ENCODE measurements around the gene XPR1. TPM values are rescaled to one million over a fixed set of nuclear protein-coding genes. Genes with fewer than 3 reads are reported as not detected.
"Not testable (repeated sequence)": the region's sequence is repeated elsewhere in the genome, so short reads cannot be mapped to it uniquely, and the experiment has no call there.

Gene XPR1
- total RNA-seq, 1 experiment from 2014 or later = 30.7 TPM

DNA sequence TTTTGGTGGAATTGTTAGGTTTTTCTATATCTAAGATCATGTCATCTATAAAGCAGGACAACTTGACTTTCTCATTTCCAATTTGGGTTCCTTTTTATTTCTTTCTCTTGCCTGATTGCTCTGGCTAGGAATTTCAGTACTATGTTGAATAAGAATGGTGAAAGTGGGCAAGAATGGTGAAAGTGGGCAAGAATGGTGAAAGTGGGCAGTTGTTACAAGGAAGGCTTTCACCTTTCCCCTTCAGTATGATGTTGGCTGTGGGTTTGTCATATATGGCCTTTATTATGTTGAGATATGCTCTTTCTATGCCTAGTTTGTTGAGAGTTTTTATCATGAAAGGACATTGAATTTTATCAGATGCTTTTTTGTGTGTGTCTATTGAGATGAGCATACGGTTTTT lies 64.5 kb downstream of the XPR1 start:
- TF ChIP-seq, protein P1, sequence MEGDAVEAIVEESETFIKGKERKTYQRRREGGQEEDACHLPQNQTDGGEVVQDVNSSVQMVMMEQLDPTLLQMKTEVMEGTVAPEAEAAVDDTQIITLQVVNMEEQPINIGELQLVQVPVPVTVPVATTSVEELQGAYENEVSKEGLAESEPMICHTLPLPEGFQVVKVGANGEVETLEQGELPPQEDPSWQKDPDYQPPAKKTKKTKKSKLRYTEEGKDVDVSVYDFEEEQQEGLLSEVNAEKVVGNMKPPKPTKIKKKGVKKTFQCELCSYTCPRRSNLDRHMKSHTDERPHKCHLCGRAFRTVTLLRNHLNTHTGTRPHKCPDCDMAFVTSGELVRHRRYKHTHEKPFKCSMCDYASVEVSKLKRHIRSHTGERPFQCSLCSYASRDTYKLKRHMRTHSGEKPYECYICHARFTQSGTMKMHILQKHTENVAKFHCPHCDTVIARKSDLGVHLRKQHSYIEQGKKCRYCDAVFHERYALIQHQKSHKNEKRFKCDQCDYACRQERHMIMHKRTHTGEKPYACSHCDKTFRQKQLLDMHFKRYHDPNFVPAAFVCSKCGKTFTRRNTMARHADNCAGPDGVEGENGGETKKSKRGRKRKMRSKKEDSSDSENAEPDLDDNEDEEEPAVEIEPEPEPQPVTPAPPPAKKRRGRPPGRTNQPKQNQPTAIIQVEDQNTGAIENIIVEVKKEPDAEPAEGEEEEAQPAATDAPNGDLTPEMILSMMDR (conservative IDR thresholded peaks at IDR 0.05; ENCODE audit: low read depth, low read length) = no peak
- no peak for TF ChIP-seq EZH2 (IDR thresholded peaks at IDR 0.05; ENCODE audit: borderline replicate concordance, low read depth, low read length, poor library complexity, severe bottlenecking)
- peaks cover 17% of the 10 kb centered on the region for H3K9me3 ChIP-seq (ENCODE audit: low read depth, low read length, poor library complexity, severe bottlenecking)
- H3K27me3 ChIP-seq (replicated peaks; ENCODE audit: insufficient read depth, low read depth, low read length, poor library complexity) = no peaks in the 10 kb centered on the region
- intact Hi-C loops (cut with micrococcal nuclease; ENCODE audit: unreplicated experiment) = no loop called here
- no TSS peak for BruUV-seq (replicated peaks)
- H3K4me3 ChIP-seq (ENCODE audit: low read depth, low read length, poor library complexity, severe bottlenecking) = no peak overlapping the region
- no peak overlapping the region for H3K27ac ChIP-seq (ENCODE audit: low read depth, low read length, poor library complexity, severe bottlenecking)
- ChIA-PET CTCF (no interaction called here), POLR2A (ENCODE audit: low non-redundant PET) (no interaction called here)
- no peaks in the 10 kb centered on the region for H3K36me3 ChIP-seq (ENCODE audit: insufficient read depth, low read length, poor library complexity, severe bottlenecking)
- peaks cover 5% of the 10 kb centered on the region for H3K4me1 ChIP-seq (ENCODE audit: insufficient read depth, low read length, poor library complexity, severe bottlenecking)
- no peak for DNase-seq (ENCODE audit: low spot score)

DNA sequence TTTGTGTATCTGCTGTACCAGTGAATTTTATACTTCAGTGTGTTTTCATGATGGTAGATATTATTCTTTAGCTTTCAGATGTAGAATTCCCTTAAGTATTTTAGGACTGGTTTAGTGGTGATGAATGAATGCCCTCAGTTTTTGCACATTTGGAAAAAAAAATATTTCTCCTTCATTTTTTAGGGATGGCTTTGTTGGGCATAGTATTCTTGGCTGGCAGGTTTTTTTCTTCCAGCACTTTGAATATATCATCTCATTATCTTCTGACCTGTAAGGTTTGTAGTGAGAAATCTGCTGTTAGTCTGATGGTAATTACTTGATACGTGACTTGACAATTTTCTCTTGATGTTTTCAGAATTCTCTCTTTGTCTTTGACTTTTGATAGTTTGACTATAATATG lies 66.8 kb downstream of the XPR1 start:
- no peaks in the 10 kb centered on the region for H3K4me1 ChIP-seq (ENCODE audit: insufficient read depth, low read length, poor library complexity, severe bottlenecking)
- peaks cover 24% of the 10 kb centered on the region for H3K9me3 ChIP-seq (ENCODE audit: low read depth, low read length, poor library complexity, severe bottlenecking)
- BruUV-seq (replicated peaks) = no TSS peak
- H3K36me3 ChIP-seq (ENCODE audit: insufficient read depth, low read length, poor library complexity, severe bottlenecking) = no peaks in the 10 kb centered on the region
- H3K27me3 ChIP-seq (replicated peaks; ENCODE audit: insufficient read depth, low read depth, low read length, poor library complexity) = no peaks in the 10 kb centered on the region
- TF ChIP-seq EZH2 (IDR thresholded peaks at IDR 0.05; ENCODE audit: borderline replicate concordance, low read depth, low read length, poor library complexity, severe bottlenecking) = no peak
- TF ChIP-seq, protein P1 (conservative IDR thresholded peaks at IDR 0.05; ENCODE audit: low read depth, low read length) = no peak
- intact Hi-C loops (cut with micrococcal nuclease; ENCODE audit: unreplicated experiment) = no loop called here
- ChIA-PET CTCF (no interaction called here), POLR2A (ENCODE audit: low non-redundant PET) (no interaction called here)
- no peak overlapping the region for H3K27ac ChIP-seq (ENCODE audit: low read depth, low read length, poor library complexity, severe bottlenecking)
- DNase-seq (ENCODE audit: low spot score) = no peak
- H3K4me3 ChIP-seq (ENCODE audit: low read depth, low read length, poor library complexity, severe bottlenecking) = no peak overlapping the region

DNA sequence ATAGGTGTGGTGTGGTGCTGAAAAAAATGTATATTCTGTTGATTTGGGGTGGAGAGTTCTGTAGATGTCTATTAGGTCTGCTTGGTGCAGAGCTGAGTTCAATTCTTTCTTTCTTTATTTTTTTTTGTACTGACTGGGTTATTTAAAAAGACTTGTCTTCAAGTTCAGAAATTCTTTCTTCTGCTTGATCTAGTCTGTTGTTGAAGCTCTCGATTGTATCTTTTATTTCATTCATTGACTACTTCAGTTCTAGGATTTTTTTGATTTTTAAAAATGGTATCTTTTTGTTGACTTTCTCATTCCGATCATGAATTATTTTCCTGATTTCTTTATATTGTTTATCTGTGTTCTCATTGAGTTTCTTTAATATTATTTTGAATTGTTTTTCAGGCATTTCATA lies 70.6 kb downstream of the XPR1 start:
- H3K4me1 ChIP-seq (ENCODE audit: insufficient read depth, low read length, poor library complexity, severe bottlenecking); H3K27me3 ChIP-seq (replicated peaks; ENCODE audit: insufficient read depth, low read depth, low read length, poor library complexity); H3K27ac ChIP-seq (ENCODE audit: low read depth, low read length, poor library complexity, severe bottlenecking); H3K36me3 ChIP-seq (ENCODE audit: insufficient read depth, low read length, poor library complexity, severe bottlenecking); H3K4me3 ChIP-seq (ENCODE audit: low read depth, low read length, poor library complexity, severe bottlenecking); intact Hi-C loops (cut with micrococcal nuclease; ENCODE audit: unreplicated experiment); CTCF ChIA-PET; BruUV-seq (replicated peaks); DNase-seq (ENCODE audit: low spot score): not testable (repeated sequence)
- POLR2A ChIA-PET (ENCODE audit: low non-redundant PET) = interaction anchor here (0.7 kb wide), 1 partner anchor 70 kb away, joined by 3 read pairs; no protein-coding TSS in a partner anchor
- peaks cover 22% of the 10 kb centered on the region for H3K9me3 ChIP-seq (ENCODE audit: low read depth, low read length, poor library complexity, severe bottlenecking)

DNA sequence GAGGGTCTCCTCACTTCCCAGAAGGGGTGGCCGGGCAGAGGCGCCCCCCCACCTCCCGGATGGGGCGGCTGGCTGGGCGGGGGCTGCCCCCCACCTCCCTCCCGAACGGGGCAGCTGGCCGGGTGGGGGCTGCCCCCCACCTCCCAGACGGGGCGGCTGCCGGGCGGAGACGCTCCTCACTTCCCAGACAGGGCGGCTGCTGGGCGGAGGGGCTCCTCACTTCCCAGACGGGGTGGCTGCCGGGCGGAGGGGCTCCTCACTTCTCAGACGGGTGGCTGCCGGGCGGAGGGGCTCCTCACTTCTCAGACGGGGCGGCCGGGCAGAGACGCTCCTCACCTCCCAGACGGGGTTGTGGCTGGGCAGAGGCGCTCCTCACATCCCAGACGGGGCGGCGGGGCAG lies 78.9 kb downstream of the XPR1 start:
- H3K9me3 ChIP-seq (ENCODE audit: low read depth, low read length, poor library complexity, severe bottlenecking); BruUV-seq (replicated peaks); H3K27ac ChIP-seq (ENCODE audit: low read depth, low read length, poor library complexity, severe bottlenecking); intact Hi-C loops (cut with micrococcal nuclease; ENCODE audit: unreplicated experiment); H3K4me3 ChIP-seq (ENCODE audit: low read depth, low read length, poor library complexity, severe bottlenecking); CTCF ChIA-PET; POLR2A ChIA-PET (ENCODE audit: low non-redundant PET); DNase-seq (ENCODE audit: low spot score); H3K36me3 ChIP-seq (ENCODE audit: insufficient read depth, low read length, poor library complexity, severe bottlenecking); H3K4me1 ChIP-seq (ENCODE audit: insufficient read depth, low read length, poor library complexity, severe bottlenecking); H3K27me3 ChIP-seq (replicated peaks; ENCODE audit: insufficient read depth, low read depth, low read length, poor library complexity): not testable (repeated sequence)

DNA sequence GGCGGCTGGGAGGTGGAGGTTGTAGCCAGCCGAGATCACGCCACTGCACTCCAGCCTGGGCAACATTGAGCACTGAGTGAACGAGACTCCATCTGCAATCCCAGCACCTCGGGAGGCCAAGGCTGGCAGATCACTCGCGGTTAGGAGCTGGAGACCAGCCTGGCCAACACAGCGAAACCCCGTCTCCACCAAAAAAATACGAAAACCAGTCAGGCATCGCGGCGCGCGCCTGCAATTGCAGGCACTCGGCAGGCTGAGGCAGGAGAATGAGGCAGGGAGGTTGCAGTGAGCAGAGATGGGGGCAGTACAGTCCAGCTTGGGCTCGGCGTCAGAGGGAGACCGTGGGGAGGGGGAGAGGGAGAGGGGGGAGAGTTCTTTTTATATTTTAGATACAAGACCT lies 79.4 kb downstream of the XPR1 start:
- POLR2A ChIA-PET (ENCODE audit: low non-redundant PET); H3K27ac ChIP-seq (ENCODE audit: low read depth, low read length, poor library complexity, severe bottlenecking); DNase-seq (ENCODE audit: low spot score); H3K4me1 ChIP-seq (ENCODE audit: insufficient read depth, low read length, poor library complexity, severe bottlenecking); CTCF ChIA-PET; H3K36me3 ChIP-seq (ENCODE audit: insufficient read depth, low read length, poor library complexity, severe bottlenecking); H3K27me3 ChIP-seq (replicated peaks; ENCODE audit: insufficient read depth, low read depth, low read length, poor library complexity); H3K9me3 ChIP-seq (ENCODE audit: low read depth, low read length, poor library complexity, severe bottlenecking); H3K4me3 ChIP-seq (ENCODE audit: low read depth, low read length, poor library complexity, severe bottlenecking); intact Hi-C loops (cut with micrococcal nuclease; ENCODE audit: unreplicated experiment); BruUV-seq (replicated peaks): not testable (repeated sequence)
